Cardiac septum (tissue), 1 donor: ENCODE data around the gene RESF1. TPM values are rescaled to one million over a fixed set of nuclear protein-coding genes. Genes with fewer than 3 reads are reported as not detected.
A peak's percentile ranks its signal among the peaks of the same experiment; 100 is the strongest.

Source experiments
- DNase-seq: peaks from one replicate; pipeline ENCODE4 v3.0.0-alpha.2; 2020; ENCODE audit warnings: low spot score
- intact Hi-C: fragments of 100-400 bp; cut with DNase I; formaldehyde crosslinking; loops from one replicate; pipeline ENCODE4 v1.14.0; 2022
- total RNA-seq: library from RNA; stranded (reverse); fragmentation: NEBNext Ultra II Directional; extraction: Animal tissue kit (Norgen Biotek cat#: 25700); gene quantifications from one replicate; pipeline ENCODE4 v1.2.1, GENCODE V29; 2021
- donor health status: DM: no; HTN: no; CAD: no.

Gene RESF1
- total RNA-seq, 1 donor from 2014 or later, result 17.3 TPM

DNA sequence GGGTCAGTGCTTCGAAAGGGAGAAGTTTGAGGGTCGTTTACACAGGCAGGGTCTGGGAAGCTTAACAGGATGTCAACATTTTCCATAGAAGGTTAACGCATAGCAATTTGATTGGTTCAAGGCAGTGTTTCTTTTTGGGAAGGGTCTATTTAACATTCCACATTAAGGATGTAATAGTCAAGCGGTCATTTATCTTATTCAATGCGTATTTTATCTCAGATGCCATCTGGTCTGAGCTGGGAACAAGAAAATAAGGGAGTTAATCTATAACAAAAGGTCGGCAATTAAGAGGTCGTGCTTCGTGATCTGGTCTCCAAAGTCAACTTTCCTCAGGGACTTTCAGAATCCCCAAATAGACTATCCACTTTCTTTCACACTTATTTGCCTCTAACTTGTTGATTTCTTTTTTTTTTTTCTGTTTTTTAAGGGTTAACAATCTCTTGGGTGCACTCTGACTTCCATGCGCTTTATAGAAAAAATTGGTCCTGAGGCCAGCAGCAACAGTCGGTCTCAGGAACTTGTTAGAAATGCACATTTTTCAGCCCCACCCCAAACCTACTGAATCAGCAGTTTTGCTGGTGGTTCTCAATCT, 550 bp upstream of the RESF1 start:
- no peak for DNase-seq
- intact Hi-C loops, result loop anchor here (2.0 to 5.0 kb wide), 4 partner anchors 91 to 300 kb away; partner anchors contain the start of genes BICD1 and ETFBKMT

- peak; percentile 85 for DNase-seq
- intact Hi-C loops, result loop anchor here (2.0 to 5.0 kb wide), 4 partner anchors 93 to 301 kb away; partner anchors contain the start of genes BICD1 and ETFBKMT
These were observed 631 bp downstream of the RESF1 start for GRCh38 chr12:31959701-31960391.

GRCh38 chr12:31961137-31961536, 1.9 kb downstream of the RESF1 start:
- no peak for DNase-seq
- intact Hi-C loops, result no loop called here

DNA sequence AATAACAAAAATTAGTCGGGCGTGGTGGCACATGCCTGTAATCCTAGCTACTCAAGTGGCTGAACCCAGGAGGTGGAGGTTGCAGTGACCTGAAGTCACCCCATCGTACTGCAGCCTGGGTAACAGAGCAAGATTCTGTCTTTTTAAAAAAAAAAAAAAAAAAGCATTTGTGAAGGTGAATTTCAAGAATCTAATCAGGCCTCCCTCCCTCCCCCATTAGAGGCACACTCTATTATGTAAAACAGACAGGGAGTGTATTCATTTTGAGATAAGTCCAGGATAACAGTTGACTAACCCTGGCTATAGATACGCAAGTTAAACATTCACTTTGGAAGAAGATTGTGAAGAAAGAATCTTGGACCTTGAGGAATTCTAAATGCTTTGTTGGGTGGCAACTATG, 2.9 kb downstream of the RESF1 start:
- intact Hi-C loops, result no loop called here
- no peak for DNase-seq

DNA sequence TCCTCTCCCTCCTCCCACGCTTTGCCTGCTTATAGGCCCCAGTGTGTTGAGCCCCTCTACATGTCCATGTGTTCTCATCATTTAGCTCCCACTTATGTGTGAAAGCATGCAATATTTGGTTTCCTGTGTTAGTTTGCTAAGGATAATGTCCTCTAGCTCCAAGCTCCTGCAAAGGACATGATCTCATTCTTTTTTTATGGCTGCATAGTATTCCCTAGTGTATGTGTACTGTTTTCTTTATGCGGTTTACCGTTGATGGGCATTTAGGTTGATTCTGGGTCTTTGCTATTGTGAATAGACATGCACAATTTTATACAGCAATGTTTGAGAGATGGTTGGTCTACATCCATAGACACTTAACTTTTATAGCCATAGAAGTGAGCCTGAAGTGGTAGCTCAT, 5.1 kb downstream of the RESF1 start:
- DNase-seq, result no peak
- intact Hi-C loops, result no loop called here

DNA sequence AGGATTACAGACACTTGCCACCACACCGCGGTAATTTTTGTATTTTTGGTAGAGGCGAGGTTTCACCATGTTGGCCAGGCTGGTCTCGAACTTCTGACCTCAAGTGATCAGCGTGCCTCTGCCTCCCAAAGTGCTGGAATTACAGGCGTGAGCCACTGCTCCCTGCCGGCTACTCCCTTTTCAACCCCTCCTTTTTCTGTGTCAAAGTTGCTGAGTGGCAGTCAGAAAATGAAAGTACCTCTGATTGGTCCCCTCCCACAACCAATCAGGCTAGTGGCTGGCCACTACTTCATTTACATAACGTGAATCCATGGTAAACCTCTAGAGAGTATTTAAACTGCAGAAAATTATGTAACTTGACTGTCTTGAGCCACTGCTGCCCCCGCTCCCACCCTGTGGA, 5.9 kb downstream of the RESF1 start:
- intact Hi-C loops, result no loop called here
- DNase-seq, result no peak

DNA sequence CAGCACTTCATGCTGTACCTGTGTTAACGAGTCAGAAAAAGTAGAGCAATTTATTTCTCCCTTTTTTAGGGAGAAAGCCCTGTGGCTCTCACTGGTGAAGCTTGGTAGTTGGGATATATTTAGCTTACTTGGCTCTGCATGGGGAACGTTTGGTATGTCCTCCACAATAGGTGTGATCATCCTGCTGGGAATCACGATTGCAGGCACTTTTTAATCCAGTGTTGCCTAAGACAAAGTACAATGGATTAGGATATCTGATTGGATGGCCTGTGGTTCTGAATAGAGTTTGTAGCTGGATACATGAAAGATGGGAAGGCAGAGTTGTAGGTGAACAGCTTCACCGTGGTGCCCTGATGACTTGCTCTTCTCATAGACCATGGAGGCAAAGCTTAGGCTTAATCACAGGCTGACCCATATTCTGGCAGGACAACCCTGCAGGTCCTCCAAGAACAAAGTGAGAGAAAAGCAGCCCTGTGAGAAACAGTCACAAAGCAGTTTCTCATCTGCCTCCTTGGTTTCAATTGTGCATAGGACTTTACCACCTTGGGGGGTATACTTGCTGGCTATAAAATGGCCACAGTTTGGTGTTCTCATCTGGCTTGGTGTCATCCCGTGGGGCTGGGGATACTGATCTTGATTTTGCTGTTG, 7.5 kb downstream of the RESF1 start:
- intact Hi-C loops, result no loop called here
- no peak for DNase-seq

GRCh38 chr12:31967539-31967938, 8.3 kb downstream of the RESF1 start:
- intact Hi-C loops, result no loop called here
- no peak for DNase-seq

DNA sequence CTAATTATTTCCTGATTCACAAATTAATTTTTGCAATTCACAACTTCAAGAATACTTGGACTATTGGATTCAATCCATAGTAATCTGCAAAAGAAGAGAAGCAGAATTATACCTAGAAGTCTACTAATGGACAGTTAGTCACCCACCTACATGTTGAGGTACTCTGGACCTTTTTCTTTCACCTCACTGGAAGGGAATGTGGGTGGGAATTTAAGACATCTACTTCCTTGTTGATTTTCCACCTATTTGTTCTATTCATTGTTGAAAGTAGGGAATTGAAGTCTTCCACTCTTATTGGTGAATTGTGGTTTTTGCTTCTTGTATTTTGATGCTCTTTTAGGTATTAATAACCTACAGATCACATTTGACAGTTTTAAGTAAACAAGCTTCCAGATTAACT, 11.0 kb downstream of the RESF1 start:
- no peak for DNase-seq
- intact Hi-C loops, result no loop called here

GRCh38 chr12:31973818-31974217, 14.6 kb downstream of the RESF1 start:
- intact Hi-C loops, result no loop called here
- DNase-seq, result no peak

- no peak for DNase-seq
- intact Hi-C loops, result no loop called here
These were observed 15.5 kb downstream of the RESF1 start for GRCh38 chr12:31974673-31975072.

- DNase-seq, result no peak
- intact Hi-C loops, result no loop called here
These were observed 25.8 kb downstream of the RESF1 start for GRCh38 chr12:31984806-31985591.

DNA sequence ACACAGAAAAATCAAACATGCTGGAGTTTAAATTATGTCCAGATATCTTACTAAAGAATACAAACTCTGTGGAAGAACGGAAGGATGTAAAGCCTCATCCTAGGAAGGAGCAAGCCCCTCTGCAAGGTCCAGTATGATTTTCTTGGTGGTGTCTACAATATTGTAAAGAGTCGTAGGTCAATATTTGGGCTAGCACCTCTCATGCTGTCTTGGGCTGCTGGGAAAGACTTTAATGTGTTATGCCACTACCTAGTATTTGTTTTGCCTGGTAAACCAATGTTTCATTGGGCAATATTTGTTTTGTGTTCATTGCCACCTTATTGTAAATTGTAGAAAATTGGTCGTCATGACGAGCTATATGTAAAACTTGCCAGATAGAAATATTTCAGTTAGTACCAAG, 26.6 kb downstream of the RESF1 start:
- intact Hi-C loops, result no loop called here
- DNase-seq, result no peak

DNA sequence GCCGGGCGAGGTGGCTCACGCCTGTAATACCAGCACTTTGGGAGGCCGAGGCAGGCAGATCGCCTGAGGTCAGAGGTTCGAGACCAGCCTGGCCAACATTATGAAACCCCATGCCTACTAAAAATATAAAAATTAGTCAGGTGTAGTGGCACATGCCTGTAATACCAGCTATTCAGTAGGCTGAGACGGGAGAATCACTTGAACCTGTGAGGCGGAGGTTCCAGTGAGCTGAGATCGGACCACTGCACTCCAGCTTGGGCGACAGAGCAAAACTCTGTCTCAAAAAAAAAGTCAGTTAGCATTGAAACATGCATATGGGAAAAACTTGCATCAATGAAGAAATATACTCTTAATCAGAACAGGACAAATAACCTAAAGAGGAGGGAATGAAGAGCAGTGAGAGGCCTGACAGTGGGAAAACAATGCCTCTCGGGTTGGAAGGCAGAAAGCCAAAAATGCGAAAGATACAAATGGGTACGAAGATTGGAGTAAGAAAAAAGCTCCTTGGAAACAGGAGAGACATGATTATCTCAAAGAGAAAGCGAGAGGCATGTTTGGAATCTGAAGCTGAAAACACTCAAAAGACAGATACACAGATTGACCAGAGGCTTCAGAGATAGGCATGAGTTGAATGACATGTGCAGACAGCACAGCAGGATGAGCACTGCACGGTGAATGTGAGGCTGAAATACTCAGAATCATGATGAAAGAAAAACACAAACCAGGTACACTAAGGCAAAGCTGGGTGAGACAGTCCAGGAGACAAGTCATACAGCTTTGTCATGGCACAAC, 30.6 kb downstream of the RESF1 start:
- DNase-seq, result no peak
- intact Hi-C loops, result no loop called here

DNA sequence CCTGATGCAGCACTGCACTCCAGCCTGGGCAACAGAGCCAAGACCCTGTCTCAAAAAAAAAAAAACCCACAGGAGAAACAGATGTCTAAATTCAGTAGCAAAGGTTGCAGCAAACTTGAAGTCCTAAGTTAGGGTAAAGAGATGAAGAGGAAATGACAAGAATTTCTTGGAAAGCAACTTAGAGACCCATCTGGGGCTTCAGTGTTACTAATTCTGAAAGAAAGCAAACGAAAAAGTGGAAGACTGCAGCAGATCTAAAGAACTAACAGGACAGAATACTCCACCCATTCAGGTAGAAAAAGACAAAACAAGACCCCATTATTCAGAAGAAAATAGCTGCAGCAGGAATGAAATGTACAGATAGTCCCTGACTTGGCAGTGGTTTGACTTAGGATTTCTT, 31.9 kb downstream of the RESF1 start:
- intact Hi-C loops, result no loop called here
- no peak for DNase-seq

DNA sequence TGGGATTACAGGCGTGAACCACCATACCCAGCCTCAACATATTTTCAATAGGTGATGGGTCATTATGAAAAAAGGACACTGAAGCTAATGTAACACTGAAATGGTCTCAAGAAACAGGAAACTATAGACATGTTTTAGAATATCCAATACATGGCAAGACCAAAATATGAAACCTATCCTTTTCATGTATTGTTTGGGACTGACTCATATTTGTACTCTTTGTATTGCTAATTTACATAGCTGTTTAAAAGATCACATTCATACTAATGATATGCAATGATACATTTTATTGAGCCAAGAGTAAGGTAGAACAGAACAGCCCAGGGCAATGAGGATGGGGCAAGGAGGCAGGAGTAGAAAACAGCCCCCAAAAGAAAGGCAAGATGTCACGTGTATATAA, 32.6 kb downstream of the RESF1 start:
- no peak for DNase-seq
- intact Hi-C loops, result no loop called here

GRCh38 chr12:31999692-32000091, 40.5 kb downstream of the RESF1 start:
- no peak for DNase-seq
- intact Hi-C loops, result no loop called here

- DNase-seq, result no peak
- intact Hi-C loops, result no loop called here
These were observed 41.3 kb downstream of the RESF1 start for GRCh38 chr12:32000373-32001005.

DNA sequence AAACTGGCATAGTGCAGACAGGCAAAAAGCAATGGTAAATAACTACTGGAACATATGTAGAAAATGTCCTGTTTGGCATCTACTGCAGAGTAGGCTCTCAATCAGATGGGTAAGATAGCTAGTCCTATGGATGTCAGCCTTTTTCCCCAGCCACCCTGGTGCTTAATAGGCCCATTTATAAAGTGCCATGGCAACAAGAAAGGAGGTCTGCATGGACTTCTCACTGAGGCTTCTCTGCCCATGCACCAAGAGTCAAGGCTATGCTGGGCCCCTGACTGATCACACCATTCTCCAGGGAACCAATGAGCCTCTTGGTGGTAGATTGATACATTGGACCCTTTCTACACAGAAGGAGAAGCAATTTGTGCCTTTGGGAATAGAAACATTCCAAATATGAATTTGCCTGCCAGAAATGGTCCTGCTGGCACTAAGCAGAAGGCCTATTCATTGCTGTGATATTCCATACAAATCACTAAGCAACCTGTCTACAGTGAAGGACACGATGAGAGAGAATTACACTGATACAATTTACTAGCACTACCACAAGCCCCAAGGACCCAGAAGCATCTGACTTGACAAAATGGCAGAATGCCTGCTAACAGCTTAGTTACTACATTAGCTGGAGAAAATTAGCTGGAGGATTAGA, 43.8 kb downstream of the RESF1 start:
- DNase-seq, result no peak
- intact Hi-C loops, result no loop called here
